Caki2 (cell line): ENCODE measurements around the gene SYAP1. TPM values are rescaled to one million over a fixed set of nuclear protein-coding genes. Genes with fewer than 3 reads are reported as not detected.

Experiments
- DNase-seq: peaks from one replicate; pipeline ENCODE4 v3.0.0-alpha.2; 2015; ENCODE audit warnings: low read depth
- in situ Hi-C: cut with HindIII; loops from 2 replicates; pipeline ENCODE4 v1.10.0; 2016; ENCODE audit warnings: low sequenced_read_pairs, low pct_unique_long_range_greater_than_20kb, mixed read lengths
- total RNA-seq: library from RNA; depleted of rRNA; stranded (reverse); fragments of >200 nt; shearing (Covaris generic); gene quantifications from 2 replicates; pipeline ENCODE4 v1.2.3, GENCODE V29; 2014; ENCODE audit warnings: low replicate concordance; rRNA removed

Gene SYAP1
- total RNA-seq, 1 experiment from 2014 or later: 54.8 TPM

DNA sequence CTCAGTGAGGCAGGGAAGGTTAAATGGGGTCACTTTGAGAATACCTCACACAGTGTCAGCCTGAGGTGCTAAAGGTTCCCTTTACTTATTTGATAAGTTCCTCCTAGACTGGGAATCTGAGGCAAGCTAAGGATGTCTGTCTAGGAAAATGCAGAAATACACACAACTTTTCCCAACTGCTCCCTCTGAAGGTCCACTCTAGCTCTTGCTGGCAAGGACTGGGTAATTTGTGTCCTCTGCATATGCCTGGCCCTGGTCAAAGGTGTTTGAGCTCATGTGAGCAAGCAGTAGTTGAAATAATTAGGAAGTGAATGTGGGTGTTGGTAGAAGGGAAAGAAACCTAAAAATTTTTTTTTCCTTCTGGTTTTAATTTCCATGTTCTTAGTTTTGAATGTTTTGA lies 88.1 kb downstream of the SYAP1 start:
- in situ Hi-C loops: no loop called here
- DNase-seq: no peak

DNA sequence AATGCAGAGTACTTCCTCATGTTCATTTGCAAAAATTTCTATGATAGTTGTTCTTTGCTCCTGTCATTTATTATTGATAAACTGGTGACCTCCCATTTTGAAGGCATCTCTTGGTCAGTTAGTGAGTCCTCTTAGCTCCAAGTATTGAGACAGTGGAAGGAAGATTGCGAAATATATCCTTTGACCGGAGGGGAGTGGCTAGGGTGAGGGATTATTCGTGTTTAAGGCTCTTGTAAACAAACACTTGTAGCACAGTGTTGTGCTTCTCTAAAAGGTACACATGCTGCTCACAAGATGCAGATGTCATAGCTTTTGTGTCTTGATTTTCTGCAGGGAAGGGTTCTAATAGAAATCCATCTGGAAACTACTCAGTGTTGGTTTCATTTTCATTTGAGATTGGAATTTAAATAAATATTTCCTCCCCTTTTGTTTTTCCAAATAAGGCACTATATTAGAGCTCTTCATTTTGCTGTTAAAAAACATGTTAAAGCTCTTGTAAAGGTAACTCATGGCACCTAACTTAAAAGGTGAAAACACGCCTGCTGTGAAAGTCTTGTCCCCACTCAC lies 88.6 kb downstream of the SYAP1 start:
- DNase-seq: no peak
- in situ Hi-C loops: no loop called here

DNA sequence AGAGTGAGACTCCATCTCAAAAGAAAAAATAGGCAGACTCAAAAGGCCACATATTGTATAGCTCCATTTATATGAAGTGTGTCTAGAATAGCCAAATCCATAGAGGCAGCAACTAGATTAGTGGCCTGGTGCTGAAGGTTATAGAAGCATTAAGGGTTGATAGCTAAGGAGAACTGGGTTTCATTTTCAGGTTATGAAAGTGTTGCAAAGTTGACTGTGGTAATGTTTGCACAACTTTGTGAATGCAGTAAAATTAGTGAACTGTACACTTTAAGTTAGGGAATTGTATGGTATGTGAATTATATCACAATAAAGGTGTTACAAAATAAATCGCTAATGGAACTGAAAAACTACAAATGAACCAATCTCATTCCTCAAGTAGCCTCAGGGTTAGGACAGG lies 95.2 kb downstream of the SYAP1 start:
- in situ Hi-C loops: no loop called here
- no peak for DNase-seq

Other genes with a start within 250 kb of the SYAP1 start
- gene S100G, start 69.5 kb upstream of the SYAP1 start, total RNA-seq: not detected in 2 replicates
- 20.0 and 40.9 TPM in 2 replicates for gene CTPS2, start 6.9 kb upstream of the SYAP1 start, total RNA-seq
- gene TXLNG, start 66.9 kb downstream of the SYAP1 start, total RNA-seq: 7.1 and 9.6 TPM in 2 replicates
- gene RBBP7, start 150.8 kb downstream of the SYAP1 start, total RNA-seq: 85.5 and 124 TPM in 2 replicates
- 0.03 and 0.17 TPM in 2 replicates for gene REPS2, start 227.0 kb downstream of the SYAP1 start, total RNA-seq